GM21786 (cell line): Measurements from ENCODE around the gene PPP1R14C.
"Not testable (repeated sequence)": the region's sequence is repeated elsewhere in the genome, so short reads cannot be mapped to it uniquely, and the experiment has no call there.

Experiments
- ATAC-seq: cut with Tn5 transposase; IDR thresholded peaks from one replicate; pipeline ENCODE4 v1.9.1; 2021; ENCODE audit not compliant: unreplicated experiment

PPP1R14C gene

GRCh38 chr6:150165020-150165702 lies 22.3 kb downstream of the PPP1R14C start:
- ATAC-seq = no peak

- ATAC-seq = no peak
These were observed 24.6 kb downstream of the PPP1R14C start for GRCh38 chr6:150167479-150167873.

GRCh38 chr6:150169181-150169580 lies 26.3 kb downstream of the PPP1R14C start:
- ATAC-seq = no peak

GRCh38 chr6:150169609-150170008 lies 26.8 kb downstream of the PPP1R14C start:
- ATAC-seq = no peak

GRCh38 chr6:150172929-150173328 lies 30.1 kb downstream of the PPP1R14C start:
- no peak for ATAC-seq

GRCh38 chr6:150175586-150176151 lies 32.8 kb downstream of the PPP1R14C start:
- ATAC-seq = no peak

GRCh38 chr6:150176152-150176551 lies 33.3 kb downstream of the PPP1R14C start:
- no peak for ATAC-seq

GRCh38 chr6:150176659-150177058 lies 33.8 kb downstream of the PPP1R14C start:
- ATAC-seq = no peak

GRCh38 chr6:150177259-150177951 lies 34.6 kb downstream of the PPP1R14C start:
- no peak for ATAC-seq

- no peak for ATAC-seq
These were observed 35.2 kb downstream of the PPP1R14C start for GRCh38 chr6:150177952-150178520.

- ATAC-seq = no peak
These were observed 36.2 kb downstream of the PPP1R14C start for GRCh38 chr6:150179030-150179429.

- ATAC-seq = not testable (repeated sequence)
These were observed 37.1 kb downstream of the PPP1R14C start for GRCh38 chr6:150179907-150180424.

GRCh38 chr6:150180517-150180916 lies 37.7 kb downstream of the PPP1R14C start:
- no peak for ATAC-seq

- ATAC-seq = no peak
These were observed 39.7 kb downstream of the PPP1R14C start for GRCh38 chr6:150182460-150183078.

- no peak for ATAC-seq
These were observed 40.3 kb downstream of the PPP1R14C start for GRCh38 chr6:150183105-150183504.

GRCh38 chr6:150183966-150184365 lies 41.1 kb downstream of the PPP1R14C start:
- no peak for ATAC-seq

- ATAC-seq = no peak
These were observed 42.2 kb downstream of the PPP1R14C start for GRCh38 chr6:150184850-150185731.

- no peak for ATAC-seq
These were observed 42.9 kb downstream of the PPP1R14C start for GRCh38 chr6:150185732-150186117.

GRCh38 chr6:150186129-150186898 lies 43.5 kb downstream of the PPP1R14C start:
- no peak for ATAC-seq

GRCh38 chr6:150187433-150187832 lies 44.6 kb downstream of the PPP1R14C start:
- not testable (repeated sequence) for ATAC-seq
